DOHH2 (cell line): ENCODE measurements around the gene TSPAN4.

Experiments used
- CTCF ChIP-seq: fragments of 200-600 bp; sonication (generic); IDR thresholded peaks from one replicate; pipeline ENCODE4 v1.5.1; 2014; ENCODE audit warnings: antibody characterized with exemption, mild to moderate bottlenecking, low read depth, low read length; ENCODE audit not compliant: poor library complexity, severe bottlenecking
- EZH2phosphoT487 ChIP-seq: fragments of 200-600 bp; sonication (generic); IDR thresholded peaks from 2 replicates; pipeline ENCODE4 v1.6.1; 2017; ENCODE audit warnings: borderline replicate concordance, mild to moderate bottlenecking, antibody characterized with exemption, low read length, moderate library complexity, mixed read lengths

DNA sequence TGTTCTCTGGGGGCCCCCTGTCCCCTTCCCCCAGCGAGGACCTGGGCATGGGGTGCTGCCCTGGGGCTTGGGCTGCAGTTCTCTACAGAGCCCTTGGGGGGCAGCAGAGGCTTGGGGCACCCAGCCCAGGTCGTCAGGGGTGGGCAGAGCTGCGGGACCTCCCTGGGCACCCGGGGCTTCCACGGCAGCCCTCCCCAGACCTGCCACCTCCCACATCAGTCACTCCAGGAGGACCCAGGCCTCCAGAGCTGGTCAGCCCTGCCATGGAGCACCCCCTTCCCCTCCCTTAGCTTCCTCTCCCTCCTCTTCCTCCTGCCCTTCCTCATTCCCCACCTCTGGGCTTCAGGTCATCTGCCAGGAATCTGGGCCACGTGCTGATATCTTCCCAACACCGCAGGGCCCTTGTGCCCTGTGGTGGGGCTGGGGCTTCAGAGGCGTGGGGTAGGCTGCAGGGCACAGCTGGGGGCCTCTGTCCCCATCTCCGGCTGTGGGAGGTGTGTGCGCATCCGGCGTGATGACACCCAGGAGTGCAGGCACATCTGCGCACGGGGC lies 5.8 kb downstream of the TSPAN4 start:
- TF ChIP-seq CTCF (peak; percentile 91), EZH2phosphoT487 (no peak)
